HepG2 (cell line): ENCODE data around the gene OSBP. TPM values are rescaled to one million over a fixed set of nuclear protein-coding genes. Genes with fewer than 3 reads are reported as not detected.

Experiments used
- AFF4 ChIP-seq: sonication (generic); formaldehyde crosslinking; IDR thresholded peaks from 2 replicates; pipeline ENCODE4 v1.4.0; 2020; ENCODE audit warnings: missing genetic modification reagents
- FOXP4 ChIP-seq: sonication (generic); formaldehyde crosslinking; IDR thresholded peaks from 2 replicates; pipeline ENCODE4 v1.4.0; 2020; ENCODE audit warnings: missing genetic modification reagents
- HNF1A ChIP-seq, 2 experiments: sonication (generic) in 1 of 2; formaldehyde crosslinking in 1 of 2; IDR thresholded peaks; 2 replicates each; pipeline versions ENCODE4 v1.4.0 to v1.6.1; 2016 to 2020; ENCODE audit warnings: borderline replicate concordance in 1 of 2, low read depth in 1 of 2, mild to moderate bottlenecking in 1 of 2, missing genetic modification reagents in 1 of 2
- MAFF ChIP-seq: IDR thresholded peaks from 2 replicates; pipeline ENCODE4 v1.6.1; 2011; ENCODE audit warnings: low read depth, low read length, improper control_type of control experiment
- MBNL3 ChIP-seq: fragments of 250-450 bp; sonication (Bioruptor Pico); conservative IDR thresholded peaks from 2 replicates; pipeline ENCODE4 v1.8.0; 2022; ENCODE audit warnings: mild to moderate bottlenecking, inconsistent platforms
- RAD51 ChIP-seq: fragments of 450-650 bp; IDR thresholded peaks from 2 replicates; pipeline ENCODE4 v1.6.1; 2016; ENCODE audit warnings: borderline replicate concordance
- SMYD3 ChIP-seq: sonication (generic); formaldehyde crosslinking; IDR thresholded peaks from 2 replicates; pipeline ENCODE4 v1.8.1; 2023; ENCODE audit warnings: mild to moderate bottlenecking, missing genetic modification reagents
- YY1 ChIP-seq: IDR thresholded peaks from 2 replicates; pipeline ENCODE4 v1.6.1; 2011; ENCODE audit warnings: low read length, low read depth, moderate library complexity, mild to moderate bottlenecking; ENCODE audit not compliant: insufficient read depth, insufficient replicate concordance
- ZBED4 ChIP-seq: sonication (generic); formaldehyde crosslinking; IDR thresholded peaks from 2 replicates; pipeline ENCODE4 v1.4.0; 2020; ENCODE audit warnings: missing genetic modification reagents, borderline replicate concordance
- ZNF225 ChIP-seq: sonication (generic); formaldehyde crosslinking; IDR thresholded peaks from 2 replicates; pipeline ENCODE4 v1.4.0; 2020; ENCODE audit warnings: mild to moderate bottlenecking, missing genetic modification reagents
- ZNF468 ChIP-seq: sonication (generic); formaldehyde crosslinking; IDR thresholded peaks from 2 replicates; pipeline ENCODE4 v1.8.0; 2022; ENCODE audit warnings: mild to moderate bottlenecking, moderate library complexity, missing genetic modification reagents
- ZNF776 ChIP-seq: sonication (generic); formaldehyde crosslinking; IDR thresholded peaks from 2 replicates; pipeline ENCODE4 v1.4.0; 2020; ENCODE audit warnings: mild to moderate bottlenecking, missing genetic modification reagents
- ZNF777 ChIP-seq: sonication (generic); formaldehyde crosslinking; IDR thresholded peaks from 2 replicates; pipeline ENCODE4 v1.4.0; 2020; ENCODE audit warnings: missing genetic modification reagents
- polyA plus RNA-seq, 8 experiments: library from polyadenylated mRNA; depleted of rRNA in 3 of 8; stranded (reverse) in 7 of 8; unstranded in 1 of 8; fragments of >200 nt; fragmentation: Illumina TruSeq in 4 of 8; extraction: Trizol in 4 of 8; gene quantifications; 2 replicates each; pipeline versions ENCODE4 v1.2.1 to v1.2.3, GENCODE V29; 2011 to 2016; ENCODE audit warnings: low read depth in 4 of 8, missing spikeins in 1 of 8, mixed read lengths in 1 of 8; ENCODE audit not compliant: insufficient read depth in 1 of 8
- total RNA-seq, 5 experiments: library from RNA; depleted of rRNA; stranded (reverse); fragments of >200 nt; fragmentation: Illumina TruSeq; extraction: Trizol; gene quantifications; 2 replicates each; pipeline ENCODE4 v1.2.3, GENCODE V29; 2016; ENCODE audit warnings: low read depth in 1 of 5

Gene OSBP
- total and polyA plus RNA-seq, 2 of the 13 experiments (the other 11 are each of a cell fraction or from before 2014, with no cell fraction given): 12.1 to 13.5 TPM

GRCh38 chr11:59643390-59643789 lies 27.8 kb upstream of the OSBP start (continued):
- TF ChIP-seq SMYD3 (CRISPR knock-in tag) (no peak), ZNF777 (no peak), FOXP4 (no peak), ZBED4 (CRISPR knock-in tag) (no peak), ZNF225 (CRISPR knock-in tag) (no peak), ZNF468 (CRISPR knock-in tag) (no peak), ZNF776 (CRISPR knock-in tag) (no peak), AFF4 (no peak), MAFF (no peak), HNF1A (IDR thresholded peaks at IDR 0.05; ENCODE audit: low read depth) (no peak), HNF1A (CRISPR knock-in tag; IDR thresholded peaks at IDR 0.05; ENCODE audit: borderline replicate concordance) (no peak), MBNL3 (CRISPR knock-in tag) (no peak), YY1 (no peak), RAD51 (no peak)
